HG03039 (cell line): ENCODE measurements around the gene CITED4.

Experiments
- ATAC-seq: cut with Tn5 transposase; IDR thresholded peaks from one replicate; pipeline ENCODE4 v1.9.1; 2021; ENCODE audit warnings: mild to moderate bottlenecking, moderate library complexity; ENCODE audit not compliant: unreplicated experiment

The CITED4 gene

DNA sequence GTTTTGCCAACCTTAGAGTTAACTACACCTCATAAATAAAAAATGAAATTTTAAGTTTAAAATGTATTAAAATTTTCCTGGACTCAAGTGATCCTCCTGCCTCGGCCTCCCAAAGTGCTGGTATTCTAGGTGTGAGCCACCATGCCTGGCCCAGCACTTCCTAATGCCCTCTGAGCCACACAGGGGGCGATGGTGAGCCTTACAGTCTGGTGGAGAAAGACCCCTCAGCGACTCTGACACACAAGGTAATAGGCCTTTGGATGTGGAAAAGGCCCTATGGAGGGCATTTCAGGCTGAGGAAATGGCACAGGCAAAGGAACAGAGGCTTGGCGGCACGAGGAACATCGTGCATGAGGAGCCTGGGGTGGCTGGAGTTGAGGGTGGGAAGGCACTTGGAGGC, 6.7 kb downstream of the CITED4 start:
- ATAC-seq, result no peak

DNA sequence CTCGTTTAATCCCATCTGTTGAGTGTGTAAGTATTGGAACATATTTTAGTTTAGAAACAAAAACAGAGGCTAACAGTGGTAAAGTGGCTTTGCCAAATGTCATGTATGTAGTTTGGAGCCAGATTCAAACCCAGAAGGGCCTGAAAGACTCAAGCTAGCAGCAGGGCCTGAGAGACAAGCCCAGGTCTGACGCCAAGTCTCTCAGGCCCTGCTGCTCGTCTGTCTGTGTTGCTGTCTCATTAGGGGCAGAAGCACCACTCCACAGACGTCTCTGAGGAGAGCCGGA, 8.3 kb downstream of the CITED4 start:
- no peak for ATAC-seq

DNA sequence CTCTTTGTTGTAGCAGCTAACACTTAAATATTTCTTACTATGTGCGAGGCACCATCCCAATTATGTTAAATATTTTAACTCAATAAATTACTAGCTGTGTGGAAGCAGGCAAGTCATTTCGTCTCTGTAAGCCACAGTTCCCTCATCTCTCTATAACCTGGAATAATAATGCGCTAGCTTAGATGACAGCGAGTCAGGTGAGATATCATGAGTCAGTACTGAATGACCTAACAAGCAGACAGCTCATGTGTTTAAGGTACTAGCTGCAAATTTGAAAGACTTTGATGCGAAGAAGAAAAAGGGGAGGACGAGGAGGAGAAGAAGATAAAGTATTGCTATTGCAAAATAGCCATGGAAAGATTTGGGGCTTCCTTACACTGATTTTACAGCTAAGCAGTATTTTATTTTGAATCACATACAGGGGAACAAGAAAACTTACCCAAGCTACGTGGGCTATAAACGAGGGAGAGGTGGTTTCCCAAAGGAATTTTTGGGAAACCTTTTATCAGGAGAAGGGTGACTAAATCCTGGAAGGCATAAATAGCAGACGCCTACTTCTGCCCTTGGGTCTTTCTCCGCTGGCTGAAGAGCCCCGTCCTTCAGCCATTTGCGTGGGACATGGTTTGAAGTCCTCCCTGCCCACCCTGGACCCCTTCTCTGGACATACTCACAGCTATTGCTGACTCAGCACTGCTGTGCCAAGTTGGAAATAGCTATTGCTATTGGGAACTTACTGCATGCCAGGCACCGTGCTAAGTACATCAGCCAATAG, 8.9 kb downstream of the CITED4 start:
- ATAC-seq, result no peak

DNA sequence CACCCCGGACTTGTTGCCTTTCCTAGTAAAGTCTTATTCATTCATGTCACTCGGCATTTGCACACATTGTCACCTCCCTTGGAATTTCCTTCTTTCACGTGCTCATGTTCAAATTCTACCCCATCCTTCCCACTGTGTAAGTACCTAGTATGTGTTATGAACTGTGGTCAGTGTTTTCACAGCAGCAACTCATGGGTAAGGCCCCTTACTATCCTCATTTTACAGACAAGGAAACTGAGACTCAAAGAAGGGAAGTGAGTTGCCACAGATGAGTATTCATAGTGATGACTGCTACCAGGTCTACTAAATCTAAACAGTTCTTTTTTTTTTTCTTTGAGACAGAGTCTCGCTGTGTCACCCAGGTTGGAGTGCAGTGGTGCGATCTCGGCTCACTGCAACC, 10.5 kb downstream of the CITED4 start:
- no peak for ATAC-seq

- no peak for ATAC-seq
Measured at GRCh38 chr1:40849801-40850592, 12.2 kb downstream of the CITED4 start.

GRCh38 chr1:40848530-40849189, 13.5 kb downstream of the CITED4 start:
- no peak for ATAC-seq

- no peak for ATAC-seq
Measured at GRCh38 chr1:40847023-40847745, 15.0 kb downstream of the CITED4 start.

GRCh38 chr1:40845895-40846294, 16.3 kb downstream of the CITED4 start:
- no peak for ATAC-seq

- ATAC-seq, result no peak
Measured at GRCh38 chr1:40844887-40845878, 17.0 kb downstream of the CITED4 start.

GRCh38 chr1:40844079-40844478, 18.1 kb downstream of the CITED4 start:
- ATAC-seq, result no peak

DNA sequence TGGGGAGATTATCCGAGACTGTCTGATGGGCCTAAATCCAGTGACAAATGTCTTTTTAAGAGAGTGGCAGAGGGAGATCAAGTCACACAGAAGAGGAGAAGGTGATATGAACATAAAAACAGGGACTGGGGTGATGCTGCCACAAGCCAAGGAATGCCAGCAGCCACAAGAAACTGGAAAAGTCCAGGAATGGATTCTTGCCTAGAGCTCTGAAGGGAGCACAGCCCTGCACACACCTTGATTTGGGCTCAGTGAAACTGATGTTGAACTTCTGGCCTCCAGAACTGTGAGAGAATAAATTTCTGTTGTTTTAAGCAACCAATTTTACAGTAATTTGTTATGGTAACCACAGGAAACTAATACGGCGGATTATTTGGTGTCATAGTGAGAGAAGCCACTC, 19.5 kb downstream of the CITED4 start:
- no peak for ATAC-seq

GRCh38 chr1:40842207-40842606, 20.0 kb downstream of the CITED4 start:
- ATAC-seq, result no peak

- no peak for ATAC-seq
Measured at GRCh38 chr1:40841602-40842001, 20.6 kb downstream of the CITED4 start.

GRCh38 chr1:40840526-40841323, 21.4 kb downstream of the CITED4 start:
- no peak for ATAC-seq

DNA sequence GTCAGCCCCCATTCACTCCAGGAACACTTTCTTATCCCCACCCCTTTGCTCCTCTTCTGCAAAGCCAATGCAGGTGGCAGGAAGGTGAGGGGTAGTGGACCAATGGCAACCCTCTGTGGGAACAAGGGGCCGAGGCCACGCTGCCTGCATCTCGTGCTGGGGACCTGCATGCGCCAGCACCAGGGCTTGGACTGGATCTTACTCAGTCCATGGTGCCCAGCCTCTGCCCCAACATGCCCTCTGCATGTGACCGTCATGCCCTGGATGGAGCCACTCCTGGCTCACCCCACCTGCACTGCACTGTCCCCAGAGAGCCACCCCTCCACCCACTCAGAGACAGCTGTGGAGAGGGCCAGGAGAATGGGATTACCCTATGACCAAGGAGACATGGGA, 22.2 kb downstream of the CITED4 start:
- ATAC-seq, result no peak

DNA sequence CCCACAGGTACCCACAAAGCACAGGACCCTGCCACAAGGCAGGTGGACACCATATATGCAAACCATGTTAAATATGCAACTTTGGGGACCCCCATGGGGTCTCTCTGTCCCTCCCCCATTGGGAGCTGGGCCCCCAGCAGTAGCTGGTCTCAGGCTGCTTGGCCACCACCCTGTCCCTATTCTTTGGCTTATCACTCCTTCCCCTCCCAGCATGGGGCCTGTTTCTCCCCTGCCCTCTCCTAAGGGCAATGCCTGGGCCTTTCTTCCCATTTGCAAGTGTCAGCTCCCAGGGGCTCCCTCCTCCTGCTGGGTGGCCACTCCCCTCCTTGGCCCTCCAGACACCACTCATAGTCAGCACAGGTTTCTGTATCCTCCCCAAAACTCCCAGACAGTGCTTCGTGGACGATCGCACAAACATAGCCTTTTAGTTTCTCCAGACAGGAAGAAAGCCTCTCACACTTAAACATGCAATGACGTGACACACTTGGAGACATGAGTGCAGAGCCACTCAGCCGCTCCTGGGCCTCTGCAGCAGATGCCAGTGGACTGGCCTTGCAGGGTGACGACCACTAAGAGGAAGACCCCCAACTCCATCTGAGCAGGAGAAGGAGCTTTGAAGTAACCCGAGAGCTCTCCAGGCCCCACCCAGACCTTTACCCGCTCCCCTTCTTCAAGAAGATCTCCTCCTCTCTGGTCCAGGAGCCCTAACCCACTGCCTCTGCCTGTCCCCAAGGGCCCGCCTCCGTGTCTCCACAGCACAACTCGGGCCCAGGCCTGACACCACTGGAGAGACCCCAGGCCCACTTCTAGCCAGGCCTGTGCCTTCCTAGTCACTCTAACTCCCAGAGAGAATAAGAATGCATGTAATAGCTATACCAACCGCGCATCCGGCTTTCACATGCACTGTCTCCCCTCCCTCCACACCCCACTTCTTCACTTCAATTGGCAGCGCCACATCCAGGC, 22.9 kb downstream of the CITED4 start:
- ATAC-seq, result no peak

DNA sequence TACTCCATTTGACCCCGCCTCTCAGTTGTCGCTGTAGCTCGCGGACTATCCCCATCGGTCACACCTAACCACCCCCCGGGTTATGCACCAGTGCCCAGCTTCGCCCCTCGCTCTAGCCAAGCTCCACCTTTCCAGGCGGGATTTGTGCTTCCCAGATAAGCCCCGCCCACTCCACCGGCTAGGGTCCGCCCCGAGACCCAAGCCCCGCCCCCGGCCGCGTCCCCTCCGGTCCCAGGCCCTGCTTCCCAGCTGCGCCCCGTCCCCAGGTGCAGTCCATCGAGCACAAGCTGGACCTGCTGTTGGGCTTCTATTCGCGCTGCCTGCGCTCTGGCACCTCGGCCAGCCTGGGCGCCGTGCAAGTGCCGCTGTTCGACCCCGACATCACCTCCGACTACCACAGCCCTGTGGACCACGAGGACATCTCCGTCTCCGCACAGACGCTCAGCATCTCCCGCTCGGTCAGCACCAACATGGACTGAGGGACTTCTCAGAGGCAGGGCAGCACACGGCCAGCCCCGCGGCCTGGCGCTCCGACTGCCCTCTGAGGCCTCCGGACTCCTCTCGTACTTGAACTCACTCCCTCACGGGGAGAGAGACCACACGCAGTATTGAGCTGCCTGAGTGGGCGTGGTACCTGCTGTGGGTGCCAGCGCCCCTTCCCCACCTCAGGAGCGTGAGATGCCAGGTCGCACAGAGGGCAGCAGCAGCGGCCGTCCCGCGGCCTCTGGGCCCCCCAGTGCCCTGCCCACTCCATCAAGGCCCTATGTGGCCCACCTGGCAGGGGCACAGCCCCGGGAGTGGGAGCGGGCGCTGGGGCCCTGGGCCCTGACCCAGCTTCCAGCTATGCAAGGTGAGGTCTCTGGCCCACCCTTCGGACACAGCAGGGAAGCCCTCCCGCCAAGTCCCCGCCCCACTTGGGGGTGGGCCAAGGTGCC, 23.9 kb downstream of the CITED4 start:
- no peak for ATAC-seq
